Lung (tissue), 12 donors: ENCODE measurements around the gene TMEM245. TPM values are rescaled to one million over a fixed set of nuclear protein-coding genes. Genes with fewer than 3 reads are reported as not detected.

Source experiments
- ATAC-seq: fragments of 200-7000 bp; cut with Tn5 transposase; one replicate; pipeline ENCODE4 v1.9.1; 2020; ENCODE audit warnings: moderate number of reproducible peaks; ENCODE audit not compliant: insufficient read depth, low FRiP score
- DNase-seq, 3 donors: peaks; one replicate each; pipeline ENCODE4 v3.0.0-alpha.2; 2013 to 2017
- H3K27ac ChIP-seq, 2 donors: one replicate each; pipeline ENCODE4 v1.5.1; 2013; ENCODE audit warnings: mild to moderate bottlenecking in 2 of 2, moderate library complexity in 2 of 2, control low read depth in 1 of 2, inconsistent platforms in 1 of 2, low read depth in 1 of 2, low read length in 1 of 2
- H3K27me3 ChIP-seq, 3 donors: one replicate each; pipeline ENCODE4 v1.5.1; 2013; ENCODE audit warnings: low read length in 2 of 3; ENCODE audit not compliant: control insufficient read depth in 3 of 3, insufficient read depth in 3 of 3
- H3K36me3 ChIP-seq, 4 donors: one replicate each; pipeline ENCODE4 v1.5.1; 2013; ENCODE audit warnings: low read length in 4 of 4, mild to moderate bottlenecking in 1 of 4, moderate library complexity in 1 of 4; ENCODE audit not compliant: control insufficient read depth in 4 of 4, insufficient read depth in 4 of 4
- H3K4me1 ChIP-seq, 5 donors: one replicate each; pipeline ENCODE4 v1.5.1; 2013; ENCODE audit warnings: low read length in 5 of 5, mild to moderate bottlenecking in 2 of 5, moderate library complexity in 1 of 5; ENCODE audit not compliant: control insufficient read depth in 5 of 5, insufficient read depth in 5 of 5
- H3K4me3 ChIP-seq: one replicate; pipeline ENCODE4 v1.5.1; 2013; ENCODE audit warnings: mild to moderate bottlenecking, control low read depth, moderate library complexity
- H3K9ac ChIP-seq, 2 donors: one replicate each; pipeline ENCODE4 v1.5.1; 2013; ENCODE audit warnings: low read length in 2 of 2, control low read depth in 1 of 2; ENCODE audit not compliant: insufficient read depth in 1 of 2
- H3K9me3 ChIP-seq, 4 donors: one replicate each; pipeline ENCODE4 v1.5.1; 2013; ENCODE audit warnings: low read length in 3 of 4, mild to moderate bottlenecking in 1 of 4, moderate library complexity in 1 of 4; ENCODE audit not compliant: control insufficient read depth in 4 of 4, insufficient read depth in 3 of 4
- CTCF ChIP-seq: IDR thresholded peaks from 2 replicates; pipeline ENCODE4 v1.5.1; 2012; ENCODE audit warnings: mild to moderate bottlenecking; ENCODE audit errors: control extremely low read depth, extremely low read depth
- WGBS, 2 donors: extraction: QIAGEN DNeasy Blood & Tissue Kit; methylation state at CpG; one replicate each; pipeline ENCODE4 v1.1.7; 2013; 5-methylcytosine and 5-hydroxymethylcytosine counted together
- polyA plus RNA-seq, 2 donors: library from polyadenylated mRNA; stranded (reverse); fragments of 200-250 nt; gene quantifications; one replicate each; pipeline ENCODE4 v1.2.1, GENCODE V29; 2013
- total RNA-seq, 2 donors: library from RNA; depleted of rRNA in 1 of 2; stranded (reverse); fragments of >200 nt in 1 of 2; gene quantifications; one replicate each; pipeline ENCODE4 v1.2.1, GENCODE V29; 2014 to 2021
- donor health status: control.
- donor health status: control.
- donor health status: Bipolar disorder and iron deficiency.
- donor health status: healthy.
- donor health status: DM: yes; HTN: yes; CAD: no.

TMEM245 gene
- total and polyA plus RNA-seq, 4 donors, result 15.0 to 137 (median 42.0) TPM

GRCh38 chr9:109014608-109015280 lies 105.0 kb downstream of the TMEM245 start:
- Histone ChIP-seq H3K36me3 (peaks cover 0 to 14% (median 3%) of the 10 kb centered on the region in 4 donors), H3K4me3 (no peak overlapping the region), H3K4me1 (peaks cover 0 to 34% (median 12%) of the 10 kb centered on the region in 5 donors), H3K27ac (peak overlapping the region in 1 of 2 donors; percentile 74), H3K9me3 (no peaks in the 10 kb centered on the region), H3K27me3 (no peaks in the 10 kb centered on the region), H3K9ac (no peak overlapping the region)
- WGBS, 2 donors, result 57 to 65% methylated on average over 7 of the region's 7 CpGs
- ATAC-seq (no peak), DNase-seq (no peak)
- TF ChIP-seq CTCF, result no peak

GRCh38 chr9:109013679-109014607 lies 105.8 kb downstream of the TMEM245 start:
- WGBS, 2 donors, result 16 to 27% methylated on average over 19 of the region's 19 CpGs
- Histone ChIP-seq H3K27me3 (no peaks in the 10 kb centered on the region), H3K27ac (peak overlapping the region; percentile 87 to 91), H3K9ac (peak overlapping the region in 1 of 2 donors; percentile 79), H3K9me3 (no peaks in the 10 kb centered on the region), H3K4me3 (peak overlapping the region; percentile 14), H3K4me1 (peaks cover 0 to 34% (median 12%) of the 10 kb centered on the region in 5 donors), H3K36me3 (peaks cover 0 to 7% (median 3%) of the 10 kb centered on the region in 4 donors)
- no peak for TF ChIP-seq CTCF
- DNase-seq, result peak; percentile 42 to 75 (median 74)
- ATAC-seq, result peak; percentile 1

- peak within 1 kb of the TSS; percentile 46 to 91 for H3K9ac ChIP-seq
- peak within 1 kb of the TSS; percentile 92 for H3K4me3 ChIP-seq
- H3K36me3 ChIP-seq, result peaks cover 0 to 6% (median 3%) of the 10 kb centered on the region in 4 donors
- ATAC-seq, result peak; percentile 95
- peak within 1 kb of the TSS; percentile 94 to 98 for H3K27ac ChIP-seq
- TF ChIP-seq CTCF, result no peak
- H3K27me3 ChIP-seq, result no peaks in the 10 kb centered on the region
- 1% methylated on average over 70 to 99 of the region's 99 CpGs for WGBS, 2 donors
- peak; percentile 95 to 97 (median 96) for DNase-seq
- peaks cover 0 to 34% (median 12%) of the 10 kb centered on the region in 5 donors for H3K4me1 ChIP-seq
- no peaks in the 10 kb centered on the region for H3K9me3 ChIP-seq
These were observed 106.7 kb downstream of the TMEM245 start, which contains the start of gene CTNNAL1 for GRCh38 chr9:109012876-109013678. TSS of gene CTNNAL1 (minus strand) at chr9:109013499. CDS start at chr9:109013442, 57 bp downstream.
